Activated CD8-positive, alpha-beta memory T cell treated with anti-CD3 and anti-CD28 coated beads for 1 hour (primary cell): ENCODE measurements around the gene RPS19BP1.
A peak's percentile ranks its signal among the peaks of the same experiment; 100 is the strongest.
"Not testable (repeated sequence)": the region's sequence is repeated elsewhere in the genome, so short reads cannot be mapped to it uniquely, and the experiment has no call there.

ENCODE experiments used
- DNase-seq, 2 donors: peaks; one replicate each; pipeline ENCODE4 v3.0.0-alpha.2; 2020; ENCODE audit warnings: low read depth in 1 of 2; ENCODE audit errors: extremely low read depth in 1 of 2

RPS19BP1 gene

GRCh38 chr22:39528681-39529486, 3.7 kb downstream of the RPS19BP1 start:
- DNase-seq: peak; percentile 74 to 87

GRCh38 chr22:39528080-39528661, 4.4 kb downstream of the RPS19BP1 start:
- DNase-seq: no peak

- no peak for DNase-seq
Measured at GRCh38 chr22:39527481-39527961, 5.0 kb downstream of the RPS19BP1 start.

- no peak for DNase-seq
Measured at GRCh38 chr22:39526736-39527171, 5.8 kb downstream of the RPS19BP1 start.

GRCh38 chr22:39525658-39525975, 6.9 kb downstream of the RPS19BP1 start:
- DNase-seq: no peak

- no peak for DNase-seq
Measured at GRCh38 chr22:39524753-39525657, 7.5 kb downstream of the RPS19BP1 start.

- DNase-seq: no peak
Measured at GRCh38 chr22:39524089-39524752, 8.3 kb downstream of the RPS19BP1 start.

GRCh38 chr22:39522567-39523300, 9.8 kb downstream of the RPS19BP1 start:
- no peak for DNase-seq

- DNase-seq: not testable (repeated sequence)
Measured at GRCh38 chr22:39522091-39522490, 10.5 kb downstream of the RPS19BP1 start.

- DNase-seq: not testable (repeated sequence)
Measured at GRCh38 chr22:39521106-39521885, 11.3 kb downstream of the RPS19BP1 start.

GRCh38 chr22:39520226-39521105, 12.1 kb downstream of the RPS19BP1 start, which contains the start of gene ATF4:
Gene ATF4, plus strand, starts transcription at chr22:39520562. Its CDS starts 884 bp downstream, at chr22:39521446.
- DNase-seq: peak; percentile 90 to 91

- DNase-seq: no peak
Measured at GRCh38 chr22:39519681-39520225, 12.8 kb downstream of the RPS19BP1 start.

GRCh38 chr22:39518996-39519680, 13.4 kb downstream of the RPS19BP1 start:
- DNase-seq: no peak

GRCh38 chr22:39518144-39518786, 14.3 kb downstream of the RPS19BP1 start:
- DNase-seq: no peak

GRCh38 chr22:39517470-39517869, 15.1 kb downstream of the RPS19BP1 start:
- no peak for DNase-seq

- no peak for DNase-seq
Measured at GRCh38 chr22:39515266-39516050, 17.1 kb downstream of the RPS19BP1 start.
